Neuron (in vitro differentiated cells): Measurements from ENCODE around the gene SAFB2.

Source experiments
- H2AFZ ChIP-seq: one replicate; pipeline ENCODE4 v1.6.1; 2013; ENCODE audit warnings: low read depth, mild to moderate bottlenecking, inconsistent platforms, low read length, moderate library complexity
- H3K27me3 ChIP-seq: one replicate; pipeline ENCODE4 v1.6.1; 2013; ENCODE audit warnings: low read length; ENCODE audit not compliant: insufficient read depth
- H3K36me3 ChIP-seq: one replicate; pipeline ENCODE4 v1.6.1; 2013; ENCODE audit warnings: low read length; ENCODE audit not compliant: insufficient read depth
- H3K4me1 ChIP-seq: one replicate; pipeline ENCODE4 v1.6.1; 2013; ENCODE audit warnings: low read length; ENCODE audit not compliant: insufficient read depth
- H3K4me3 ChIP-seq: 2 replicates; pipeline ENCODE4 v1.5.1; 2013; ENCODE audit warnings: mild to moderate bottlenecking, low read length, moderate library complexity
- H3K9me3 ChIP-seq: one replicate; pipeline ENCODE4 v1.6.1; 2013; ENCODE audit warnings: low read length

SAFB2 gene

DNA sequence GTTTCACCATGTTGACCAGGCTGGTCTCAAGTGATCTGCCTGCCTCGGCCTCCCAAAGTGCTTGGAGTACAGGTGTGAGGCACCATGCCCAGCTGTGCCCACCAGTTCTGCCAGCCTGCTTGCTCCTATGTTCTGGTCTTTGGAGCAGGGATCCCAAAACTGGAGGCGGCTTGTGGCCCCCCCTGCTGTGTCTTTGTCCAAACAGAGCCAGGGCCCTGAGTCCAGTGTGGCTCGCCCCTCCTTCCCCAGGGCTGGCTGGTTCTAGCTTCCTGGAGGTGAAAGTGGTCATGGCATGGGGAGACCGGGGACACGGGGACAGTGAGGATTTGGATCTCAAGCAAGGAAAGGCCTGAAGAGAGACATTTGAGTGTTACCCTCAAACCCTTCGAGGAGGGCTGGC lies 43.3 kb downstream of the SAFB2 start:
- H3K36me3 ChIP-seq = peaks cover 11% of the 10 kb centered on the region
- H3K9me3 ChIP-seq = no peaks in the 10 kb centered on the region
- no peaks in the 10 kb centered on the region for H3K27me3 ChIP-seq
- H2AFZ ChIP-seq = no peak overlapping the region
- H3K4me3 ChIP-seq = no peak overlapping the region
- H3K4me1 ChIP-seq = peaks cover 10% of the 10 kb centered on the region

DNA sequence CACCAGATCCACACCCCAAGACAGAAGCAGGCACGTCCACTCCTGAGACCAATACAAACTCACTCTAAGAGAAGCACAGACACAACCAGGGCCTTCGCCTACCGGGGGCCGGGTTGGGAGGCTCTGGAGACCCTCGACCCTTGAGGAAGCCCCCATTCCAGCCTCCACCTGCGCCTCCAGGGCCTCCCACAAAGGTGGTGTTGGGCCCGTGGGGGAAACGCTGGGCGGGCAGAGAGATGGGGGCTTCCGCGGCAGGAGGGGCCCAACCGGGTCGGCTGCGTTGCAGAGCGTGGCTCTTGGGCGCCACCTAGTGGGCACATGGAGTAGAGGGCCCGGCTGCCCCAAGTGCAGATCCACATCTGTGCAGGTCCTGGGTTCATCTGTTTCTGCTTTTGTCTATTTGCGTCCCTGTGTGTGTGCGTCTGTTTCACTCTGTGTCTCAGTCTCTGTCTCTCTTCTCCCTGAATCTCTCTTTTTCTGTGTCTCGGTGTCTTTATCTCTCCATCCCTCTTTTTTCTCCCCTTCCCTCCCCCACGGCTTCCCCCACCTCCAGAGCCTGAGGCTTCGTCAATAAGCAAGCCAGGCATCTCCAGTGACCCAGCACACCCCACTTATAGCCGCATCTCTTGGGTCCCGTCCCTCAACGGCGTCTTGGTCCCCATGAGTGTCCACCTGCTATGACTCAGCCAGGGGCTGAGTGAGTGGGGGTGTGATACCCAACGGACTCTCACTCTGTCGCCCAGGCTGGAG lies 44.3 kb downstream of the SAFB2 start:
- peaks cover 8% of the 10 kb centered on the region for H3K36me3 ChIP-seq
- no peak overlapping the region for H2AFZ ChIP-seq
- no peaks in the 10 kb centered on the region for H3K27me3 ChIP-seq
- no peaks in the 10 kb centered on the region for H3K9me3 ChIP-seq
- H3K4me3 ChIP-seq = no peak overlapping the region
- H3K4me1 ChIP-seq = peaks cover 10% of the 10 kb centered on the region

DNA sequence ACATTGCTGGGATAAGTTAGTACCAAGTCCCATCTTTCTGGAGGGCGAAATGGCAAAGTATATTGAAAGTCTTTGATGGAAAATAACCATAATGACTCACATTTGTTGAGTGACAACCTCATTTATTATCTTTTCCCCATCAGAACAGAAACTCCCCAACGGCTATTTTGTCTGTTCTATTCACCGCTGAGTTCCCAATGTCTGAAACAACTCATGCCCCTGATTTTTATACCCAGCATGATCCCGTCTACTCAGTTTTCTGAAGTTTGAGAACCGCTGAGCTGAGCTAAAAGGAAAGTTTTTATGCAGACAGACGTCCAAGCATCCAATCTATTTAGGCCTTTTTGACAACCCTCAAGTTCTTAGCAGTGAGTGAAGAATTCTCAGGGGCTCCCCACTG lies 47.0 kb downstream of the SAFB2 start:
- Histone ChIP-seq H2AFZ (no peak overlapping the region), H3K27me3 (no peaks in the 10 kb centered on the region), H3K36me3 (no peaks in the 10 kb centered on the region), H3K9me3 (no peaks in the 10 kb centered on the region), H3K4me1 (peaks cover 14% of the 10 kb centered on the region), H3K4me3 (no peak overlapping the region)

DNA sequence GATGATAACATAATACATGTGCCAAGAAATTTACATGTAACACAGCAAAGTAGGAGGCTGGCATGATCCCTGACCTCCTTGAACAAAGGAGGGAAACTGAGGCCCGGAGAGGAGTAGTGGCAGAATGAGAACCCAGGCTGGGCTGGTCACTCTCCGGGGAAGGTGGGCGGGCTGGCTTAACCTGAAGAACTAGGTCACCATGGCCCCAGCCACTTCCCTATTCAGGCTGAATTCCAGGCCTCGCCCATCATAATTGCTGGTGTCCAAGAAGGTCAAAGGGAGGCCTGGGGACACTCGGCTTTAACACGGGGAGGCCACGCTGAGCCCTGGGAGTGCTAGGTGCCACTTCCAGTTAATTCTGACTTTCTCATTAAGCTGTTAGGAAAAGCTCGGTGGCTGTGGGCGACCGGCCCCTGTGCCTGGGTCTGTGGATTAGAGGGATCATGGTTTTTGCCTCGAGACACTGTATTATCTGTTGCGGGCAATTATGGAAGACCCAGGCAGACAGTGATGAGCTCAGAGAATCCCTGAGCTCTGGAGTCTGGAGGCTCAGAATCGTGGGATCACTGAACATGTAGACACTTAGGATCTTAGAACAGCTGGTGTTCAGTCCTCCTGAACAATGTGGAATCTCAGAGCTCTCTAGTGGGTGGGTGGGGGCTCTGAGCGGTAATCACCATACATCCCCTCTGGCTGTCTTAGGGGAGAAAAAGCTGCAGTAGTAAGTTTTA lies 49.9 kb downstream of the SAFB2 start:
- H3K27me3 ChIP-seq = peaks cover 4% of the 10 kb centered on the region
- no peak overlapping the region for H2AFZ ChIP-seq
- no peaks in the 10 kb centered on the region for H3K36me3 ChIP-seq
- H3K9me3 ChIP-seq = no peaks in the 10 kb centered on the region
- peaks cover 7% of the 10 kb centered on the region for H3K4me1 ChIP-seq
- H3K4me3 ChIP-seq = no peak overlapping the region

DNA sequence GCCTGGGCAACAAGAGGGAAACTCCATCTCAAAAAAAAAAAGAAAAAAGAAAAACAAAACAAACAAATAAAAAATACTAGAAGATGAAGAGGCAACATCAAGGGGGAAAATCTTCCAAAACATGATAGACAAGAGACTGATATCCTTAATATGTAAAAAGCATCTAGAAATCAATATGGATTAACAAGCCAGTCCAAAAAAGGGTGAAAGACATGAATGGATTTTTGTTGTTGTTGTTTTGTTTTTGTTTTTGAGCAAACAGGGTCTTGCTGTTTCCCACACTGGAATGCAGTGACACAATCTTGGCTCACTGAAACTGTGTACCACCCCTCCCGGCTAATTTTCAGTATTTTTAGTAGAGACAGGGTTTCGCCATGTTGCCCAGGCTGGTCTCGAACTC lies 50.8 kb downstream of the SAFB2 start:
- no peak overlapping the region for H2AFZ ChIP-seq
- H3K4me3 ChIP-seq = no peak overlapping the region
- H3K4me1 ChIP-seq = peaks cover 4% of the 10 kb centered on the region
- peaks cover 8% of the 10 kb centered on the region for H3K27me3 ChIP-seq
- no peaks in the 10 kb centered on the region for H3K36me3 ChIP-seq
- no peaks in the 10 kb centered on the region for H3K9me3 ChIP-seq

DNA sequence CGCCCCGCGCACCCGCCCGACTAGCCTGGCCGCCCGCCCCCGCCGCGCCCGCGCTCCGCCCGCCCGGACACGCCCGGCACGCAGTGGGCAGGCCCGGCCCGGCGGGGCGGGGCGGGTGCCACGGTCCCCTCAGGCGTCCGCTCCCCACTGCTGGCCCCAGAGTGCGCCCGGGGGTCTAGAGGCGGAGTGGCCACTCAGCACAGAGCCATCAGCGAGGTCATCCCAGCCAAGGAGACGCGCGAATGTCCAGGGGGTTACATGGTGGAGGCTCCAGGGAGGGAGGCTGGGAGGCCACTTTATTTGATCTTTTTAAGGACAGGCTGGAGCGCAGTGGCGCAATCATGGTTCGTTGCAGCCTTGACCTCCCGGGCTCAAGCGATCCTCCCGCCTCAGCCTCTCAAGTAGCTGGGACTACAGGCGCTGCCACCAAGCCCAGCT lies 54.6 kb downstream of the SAFB2 start:
- no peaks in the 10 kb centered on the region for H3K36me3 ChIP-seq
- no peak overlapping the region for H3K4me3 ChIP-seq
- H3K4me1 ChIP-seq = peaks cover 4% of the 10 kb centered on the region
- peaks cover 8% of the 10 kb centered on the region for H3K27me3 ChIP-seq
- no peak overlapping the region for H2AFZ ChIP-seq
- peaks cover 1% of the 10 kb centered on the region for H3K9me3 ChIP-seq

DNA sequence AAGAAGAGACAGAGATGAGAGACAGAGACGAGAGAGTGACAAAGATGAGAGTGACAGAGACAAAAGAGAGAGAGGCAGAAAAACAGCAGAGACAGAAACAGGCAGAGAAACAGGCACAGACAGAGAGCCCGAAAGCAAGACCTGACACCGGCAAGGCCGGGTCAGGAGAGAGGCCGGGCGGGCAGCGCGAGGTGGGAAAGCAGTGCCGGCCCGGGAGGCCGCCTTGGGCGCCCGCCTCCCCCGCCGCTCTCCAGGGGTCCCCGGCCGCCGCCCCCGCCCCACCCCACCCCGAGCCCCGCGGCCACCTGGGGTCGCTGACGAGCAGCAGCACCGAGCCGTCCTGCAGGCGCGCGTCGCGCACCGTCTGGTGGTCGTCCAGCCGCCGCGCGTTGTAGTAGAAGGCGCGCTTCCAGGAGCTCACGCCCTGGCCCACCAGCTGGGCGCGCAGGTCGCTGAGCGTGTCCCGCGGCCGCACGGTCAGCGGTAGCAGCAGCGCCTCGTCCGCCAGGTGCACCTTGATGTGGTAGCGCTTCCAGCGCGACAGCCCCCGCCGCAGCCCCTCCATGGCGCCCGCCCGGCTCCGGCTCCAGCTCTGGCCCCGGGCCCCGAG lies 55.1 kb downstream of the SAFB2 start, which contains the start of gene TINCR:
TSS of gene TINCR (minus strand) at position 594 of the 610 bp plus-strand sequence.
- H3K36me3 ChIP-seq = no peaks in the 10 kb centered on the region
- no peak within 1 kb of the TSS for H3K4me3 ChIP-seq
- H3K4me1 ChIP-seq = peaks cover under 1% of the 10 kb centered on the region
- peaks cover 8% of the 10 kb centered on the region for H3K27me3 ChIP-seq
- H2AFZ ChIP-seq = no peak within 1 kb of the TSS
- H3K9me3 ChIP-seq = peaks cover 4% of the 10 kb centered on the region

DNA sequence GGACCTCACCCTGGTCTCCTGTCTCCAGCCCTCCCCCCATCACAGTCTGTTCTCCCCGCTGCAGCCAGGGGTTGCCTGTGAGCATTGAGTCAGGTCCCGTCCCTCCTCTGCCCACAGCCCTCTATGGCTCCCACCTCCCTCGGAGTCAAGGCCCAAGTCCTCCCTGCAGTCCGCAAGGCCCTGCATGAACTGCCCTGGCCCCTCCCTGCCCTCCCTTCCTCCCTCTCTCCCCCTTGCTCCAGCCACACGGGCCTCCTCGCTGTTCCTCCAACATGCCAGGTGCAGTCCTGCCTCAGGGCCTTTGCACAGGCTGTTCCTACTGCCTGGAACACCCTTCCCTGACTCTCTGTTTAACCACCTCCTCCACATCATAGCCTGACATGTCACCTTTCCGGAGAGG lies 57.6 kb downstream of the SAFB2 start:
- H3K9me3 ChIP-seq = peaks cover 9% of the 10 kb centered on the region
- no peaks in the 10 kb centered on the region for H3K36me3 ChIP-seq
- peaks cover under 1% of the 10 kb centered on the region for H3K4me1 ChIP-seq
- no peak overlapping the region for H3K4me3 ChIP-seq
- peaks cover 8% of the 10 kb centered on the region for H3K27me3 ChIP-seq
- no peak overlapping the region for H2AFZ ChIP-seq

DNA sequence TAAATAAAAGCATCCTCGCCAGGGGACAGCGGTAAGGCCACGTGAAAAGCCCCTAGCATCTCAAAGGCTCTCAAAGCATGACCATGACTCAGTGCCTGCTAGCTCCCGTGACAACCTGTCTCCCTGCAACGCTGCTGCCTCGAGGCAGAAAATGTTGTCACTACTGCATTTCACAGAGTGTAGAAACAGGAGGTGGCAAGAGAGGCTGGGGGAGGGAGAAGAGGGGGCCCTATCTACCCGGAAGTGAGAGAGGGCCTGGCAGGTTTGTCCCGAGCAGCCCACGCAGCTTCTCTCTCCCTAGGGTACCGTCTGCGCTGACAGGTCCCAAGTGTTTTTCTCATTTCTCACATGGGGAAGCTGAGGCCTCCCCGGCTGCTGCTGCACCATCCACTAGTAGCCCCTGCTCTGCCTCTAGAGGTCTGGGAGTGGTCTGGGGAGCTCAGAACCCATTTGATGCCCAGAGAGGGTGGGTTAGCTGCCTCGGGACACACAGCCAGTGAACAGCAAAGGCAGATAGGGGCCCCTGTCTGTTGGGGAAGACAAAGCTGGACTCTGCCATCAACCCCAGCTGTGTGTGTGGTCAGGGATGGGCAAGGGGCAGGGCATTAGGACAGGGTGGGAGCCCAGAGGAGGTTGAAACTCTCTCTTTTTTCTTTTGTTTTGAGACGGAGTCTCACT lies 58.5 kb downstream of the SAFB2 start:
- Histone ChIP-seq H3K4me1 (peaks cover 4% of the 10 kb centered on the region), H3K36me3 (no peaks in the 10 kb centered on the region), H3K9me3 (peaks cover 9% of the 10 kb centered on the region), H3K4me3 (no peak overlapping the region), H3K27me3 (peaks cover 8% of the 10 kb centered on the region), H2AFZ (no peak overlapping the region)

DNA sequence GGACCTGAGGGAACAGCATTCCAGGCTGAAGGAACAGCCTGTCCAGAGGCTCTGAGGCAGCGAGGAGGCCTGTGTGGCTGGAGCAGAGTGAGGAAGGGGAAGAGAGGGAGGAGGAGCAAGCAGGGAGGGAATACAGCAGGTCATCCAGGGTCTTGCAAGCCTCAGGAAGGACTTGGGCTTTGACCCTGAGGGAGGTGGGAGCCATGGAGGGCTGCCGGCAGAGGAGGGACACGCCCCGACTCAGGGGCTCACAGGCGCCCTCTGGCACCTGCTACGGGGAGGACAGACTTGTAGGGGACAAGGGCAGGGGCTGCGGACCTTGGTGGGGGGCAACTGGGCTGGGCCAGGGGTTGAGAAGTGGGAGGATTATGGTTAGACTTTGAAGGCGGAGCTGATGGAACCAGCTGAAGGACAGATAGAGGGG lies 59.6 kb downstream of the SAFB2 start:
- Histone ChIP-seq H2AFZ (no peak overlapping the region), H3K36me3 (no peaks in the 10 kb centered on the region), H3K4me3 (no peak overlapping the region), H3K27me3 (peaks cover 5% of the 10 kb centered on the region), H3K4me1 (peaks cover 4% of the 10 kb centered on the region), H3K9me3 (peaks cover 9% of the 10 kb centered on the region)

DNA sequence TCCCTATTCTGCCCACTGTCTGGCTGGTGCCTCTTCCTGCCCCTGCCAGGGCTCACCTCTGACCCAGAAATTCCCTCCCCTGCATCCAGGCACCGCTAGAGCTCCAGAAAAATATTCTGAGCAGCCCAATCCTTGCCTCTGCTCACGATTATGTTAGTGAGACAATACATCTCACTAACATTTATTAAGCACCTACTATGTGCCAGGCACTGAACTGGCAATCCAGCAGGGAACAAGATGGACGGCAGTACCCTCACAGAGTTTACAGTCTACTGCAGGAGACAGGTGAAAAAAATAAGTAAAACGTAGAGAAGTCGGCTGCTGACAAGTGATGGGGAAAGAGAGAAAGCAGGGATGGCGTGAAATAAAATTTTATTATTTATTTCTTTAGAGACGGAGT lies 60.3 kb downstream of the SAFB2 start:
- Histone ChIP-seq H3K4me3 (no peak overlapping the region), H3K9me3 (peaks cover 9% of the 10 kb centered on the region), H2AFZ (no peak overlapping the region), H3K27me3 (peaks cover 2% of the 10 kb centered on the region), H3K4me1 (peaks cover 4% of the 10 kb centered on the region), H3K36me3 (no peaks in the 10 kb centered on the region)

DNA sequence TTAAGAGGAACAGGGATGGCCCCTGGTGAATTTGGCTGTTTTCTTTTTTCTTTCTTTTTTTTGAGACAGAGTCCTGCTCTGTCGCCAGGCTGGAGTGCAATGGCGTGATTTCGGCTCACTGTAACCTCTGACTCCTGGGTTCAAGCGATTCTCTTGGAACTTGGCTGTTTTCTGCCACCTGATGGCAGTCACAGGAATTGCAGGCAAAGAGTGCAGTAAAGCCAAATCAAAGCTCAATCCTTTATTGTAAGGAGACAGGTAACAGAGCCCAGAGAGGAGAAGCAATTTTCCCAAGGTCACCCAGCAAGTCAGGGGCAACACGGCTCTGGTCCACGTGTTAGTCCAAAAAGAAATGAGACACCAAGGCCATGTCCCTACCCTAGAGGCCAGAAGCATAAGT lies 61.0 kb downstream of the SAFB2 start:
- Histone ChIP-seq H3K27me3 (no peaks in the 10 kb centered on the region), H3K9me3 (peaks cover 9% of the 10 kb centered on the region), H3K4me3 (no peak overlapping the region), H3K4me1 (peaks cover 4% of the 10 kb centered on the region), H2AFZ (no peak overlapping the region), H3K36me3 (no peaks in the 10 kb centered on the region)

DNA sequence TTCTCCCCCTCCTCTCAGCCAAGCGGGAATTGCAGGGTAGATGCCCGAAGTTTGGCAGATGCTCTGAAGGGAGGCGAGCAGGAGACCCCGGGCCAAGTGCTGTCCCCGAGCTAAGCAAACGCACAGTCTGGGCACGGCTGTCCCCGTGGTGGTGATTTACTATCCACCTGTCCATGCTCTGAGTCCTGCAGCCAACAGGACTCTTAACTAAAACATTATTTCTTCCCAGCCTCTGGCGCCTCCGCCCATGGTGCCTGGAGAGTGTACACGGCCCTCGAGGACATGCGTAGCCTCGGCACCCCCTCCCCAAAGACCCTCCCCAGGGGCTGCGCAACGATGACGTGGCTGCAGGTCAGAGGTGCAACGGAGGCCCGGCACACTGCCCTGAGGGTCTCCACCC lies 62.4 kb downstream of the SAFB2 start:
- peaks cover 9% of the 10 kb centered on the region for H3K9me3 ChIP-seq
- H2AFZ ChIP-seq = no peak overlapping the region
- no peak overlapping the region for H3K4me3 ChIP-seq
- no peaks in the 10 kb centered on the region for H3K27me3 ChIP-seq
- peaks cover 4% of the 10 kb centered on the region for H3K4me1 ChIP-seq
- H3K36me3 ChIP-seq = no peaks in the 10 kb centered on the region
